HuH-7.5 (cell line): Measurements from ENCODE around the gene MPIG6B.

Experiments used
- DNase-seq: peaks from one replicate; pipeline ENCODE4 v3.0.0; 2011; ENCODE audit warnings: low spot score

The MPIG6B gene

DNA sequence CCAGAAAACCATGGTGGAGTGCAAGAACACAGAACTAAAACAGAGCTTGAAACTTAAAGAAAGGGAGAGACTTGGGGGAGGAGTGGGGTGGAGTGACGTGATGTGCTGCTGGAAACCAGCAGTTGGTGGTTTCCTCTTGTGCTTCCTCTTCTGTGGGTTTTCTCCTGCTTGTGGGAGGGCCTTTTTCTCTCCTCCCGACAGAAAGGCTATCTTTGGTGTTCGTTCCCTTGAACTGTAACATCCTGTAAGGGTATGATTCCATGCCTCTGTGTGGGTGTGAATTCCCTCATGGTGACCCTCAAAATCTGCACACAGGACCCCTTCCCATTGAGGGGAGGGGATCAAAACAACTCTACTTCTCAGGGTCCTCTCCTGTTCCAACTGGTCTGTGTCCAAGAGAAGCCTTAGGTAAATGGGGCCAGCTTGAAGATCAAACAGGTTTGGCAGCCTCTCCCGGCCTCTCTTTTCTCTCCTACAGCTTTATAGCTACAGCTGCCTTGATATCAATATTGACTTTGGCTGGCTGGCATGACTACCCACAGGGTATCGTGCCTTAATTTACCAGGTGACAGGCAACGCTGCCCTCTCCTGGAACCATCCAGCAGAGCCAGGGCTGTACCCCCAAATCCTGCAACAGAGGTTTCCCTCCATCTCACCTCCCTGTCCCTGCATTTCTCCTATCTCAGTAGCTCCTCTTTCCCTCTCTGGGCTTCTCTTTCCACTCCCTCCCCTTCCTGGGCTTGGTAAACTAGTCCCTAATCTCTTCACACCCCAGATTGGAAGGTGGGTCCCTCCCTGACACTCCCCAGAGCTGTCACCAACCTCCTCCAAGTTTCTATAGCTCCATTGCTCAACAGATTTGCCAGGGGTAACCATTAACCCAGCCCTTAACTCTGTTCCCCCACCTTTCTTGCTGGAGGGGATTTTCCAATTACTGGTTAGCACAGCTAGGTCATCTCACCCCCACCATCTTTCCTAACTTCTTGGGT is 15.1 kb downstream of the MPIG6B start:
- peak; percentile 66 for DNase-seq

DNA sequence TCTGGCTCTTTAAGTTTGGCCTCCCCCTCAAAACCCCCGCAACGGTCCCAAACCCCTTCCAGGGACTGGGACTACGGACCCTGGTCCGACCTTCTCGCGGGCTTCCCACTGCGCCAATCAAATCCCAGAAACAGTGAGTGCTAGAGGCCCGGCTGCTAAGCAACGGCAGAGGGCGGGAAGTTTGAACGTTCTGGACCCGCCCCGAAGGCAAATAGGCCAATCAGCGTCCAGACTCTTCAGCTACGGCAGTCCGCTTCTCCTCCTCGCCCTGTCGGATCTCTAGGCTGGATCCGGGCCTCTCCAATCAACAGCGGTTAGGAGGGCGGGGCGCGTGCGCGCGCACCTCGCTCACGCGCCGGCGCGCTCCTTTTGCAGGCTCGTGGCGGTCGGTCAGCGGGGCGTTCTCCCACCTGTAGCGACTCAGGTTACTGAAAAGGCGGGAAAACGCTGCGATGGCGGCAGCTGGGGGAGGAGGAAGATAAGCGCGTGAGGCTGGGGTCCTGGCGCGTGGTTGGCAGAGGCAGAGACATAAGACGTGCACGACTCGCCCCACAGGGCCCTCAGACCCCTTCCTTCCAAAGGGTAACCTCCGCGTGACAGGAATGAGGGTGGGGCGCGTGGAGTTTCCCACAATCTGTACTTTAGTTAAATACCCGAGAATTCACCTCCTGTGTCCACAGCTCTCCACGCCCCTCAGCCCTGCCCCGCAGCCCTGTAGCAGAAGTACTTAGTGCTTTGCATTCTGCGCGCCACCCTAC is 16.6 kb downstream of the MPIG6B start, which contains the start of gene MSH5:
MSH5 (plus strand) TSS at position 367 of the 758 bp plus-strand sequence. CDS start 462 bp downstream, outside the sequence.
- DNase-seq: peak; percentile 85

- no peak for DNase-seq
Observed at GRCh38 chr6:31740397-31741223, 17.4 kb downstream of the MPIG6B start.

- no peak for DNase-seq
Observed at GRCh38 chr6:31741815-31742214, 18.6 kb downstream of the MPIG6B start.

DNA sequence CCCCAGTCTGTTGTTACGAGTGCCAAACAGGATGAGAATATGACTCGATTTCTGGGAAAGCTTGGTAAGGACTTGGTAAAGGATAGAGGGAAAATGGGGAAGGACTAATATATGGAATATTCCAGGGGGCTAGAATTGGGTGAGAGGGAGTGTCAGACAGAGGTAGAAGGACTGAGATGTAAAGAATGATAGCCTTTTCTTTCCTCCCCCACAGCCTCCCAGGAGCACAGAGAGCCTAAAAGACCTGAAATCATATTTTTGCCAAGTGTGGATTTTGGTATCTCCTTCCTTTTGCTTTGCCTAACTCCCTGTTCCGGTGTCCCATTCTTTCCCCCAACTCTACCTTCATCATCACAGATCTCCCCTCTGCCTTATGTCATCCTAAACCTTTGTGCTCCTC is 19.7 kb downstream of the MPIG6B start:
- DNase-seq: no peak

- no peak for DNase-seq
Observed at GRCh38 chr6:31744422-31744821, 21.2 kb downstream of the MPIG6B start.

DNA sequence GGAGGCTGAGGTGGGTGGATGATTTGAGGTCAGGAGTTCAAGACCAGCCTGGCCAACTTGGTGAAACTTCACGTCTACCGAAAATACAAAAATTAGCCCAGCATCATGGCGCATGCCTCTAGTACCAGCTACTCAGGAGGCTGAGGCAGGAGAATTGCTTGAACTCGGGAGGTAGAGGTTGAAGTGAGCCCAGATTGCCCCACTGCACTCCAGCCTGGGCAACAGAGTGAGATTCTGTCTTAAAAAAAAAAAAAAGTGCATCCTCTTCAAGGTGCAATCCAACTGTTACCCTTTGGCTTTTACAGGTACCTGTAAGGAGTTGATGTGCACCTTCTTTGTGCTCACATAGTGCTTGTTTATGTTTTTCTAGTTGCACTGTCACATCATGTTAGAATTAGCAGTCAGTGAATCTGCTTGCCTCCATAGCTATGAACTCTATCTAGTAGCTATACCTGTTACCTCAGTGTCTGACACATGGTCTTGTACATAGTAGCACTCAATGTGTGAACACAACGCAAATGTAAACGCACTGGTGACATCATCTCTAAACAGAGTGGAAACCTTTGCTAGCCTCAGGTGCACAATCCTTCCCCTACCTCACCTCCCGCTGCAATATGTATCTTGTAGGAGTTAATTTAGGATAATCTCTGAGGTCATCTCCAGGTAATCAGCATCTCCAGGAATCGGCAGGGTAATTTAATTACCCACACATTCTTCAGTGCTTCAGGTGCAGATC is 26.3 kb downstream of the MPIG6B start:
- no peak for DNase-seq

DNA sequence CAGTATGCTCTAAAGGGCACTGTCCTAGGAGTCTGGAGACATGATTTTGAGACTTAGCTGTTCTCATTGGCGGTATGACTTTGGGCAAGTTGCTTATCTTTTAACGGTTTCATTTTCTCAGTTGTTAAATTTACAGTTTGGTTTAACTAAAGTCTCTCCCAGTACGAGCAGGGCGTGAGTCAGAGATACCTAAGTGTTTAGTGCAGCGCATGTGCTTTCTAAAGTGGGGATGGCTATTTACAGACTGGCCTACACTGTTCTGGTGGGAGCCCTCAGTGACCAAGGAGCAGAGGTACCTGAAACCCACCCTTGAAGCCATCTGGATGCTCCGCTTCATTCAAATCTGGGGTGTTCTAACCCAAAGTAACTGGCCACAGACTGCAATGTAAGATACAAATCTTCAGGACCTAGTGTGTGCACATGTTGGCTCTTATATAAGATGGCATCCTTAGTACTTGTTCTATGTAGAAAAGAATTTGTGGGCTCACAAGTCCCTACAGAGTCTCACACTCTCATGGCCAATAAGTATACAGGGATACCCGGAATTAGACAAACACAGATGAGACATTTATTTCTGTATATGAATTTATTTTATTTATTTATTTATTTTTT is 27.3 kb downstream of the MPIG6B start:
- no peak for DNase-seq

- DNase-seq: no peak
Observed at GRCh38 chr6:31752739-31753319, 29.7 kb downstream of the MPIG6B start.

GRCh38 chr6:31758281-31758680 is 35.1 kb downstream of the MPIG6B start:
- no peak for DNase-seq

DNA sequence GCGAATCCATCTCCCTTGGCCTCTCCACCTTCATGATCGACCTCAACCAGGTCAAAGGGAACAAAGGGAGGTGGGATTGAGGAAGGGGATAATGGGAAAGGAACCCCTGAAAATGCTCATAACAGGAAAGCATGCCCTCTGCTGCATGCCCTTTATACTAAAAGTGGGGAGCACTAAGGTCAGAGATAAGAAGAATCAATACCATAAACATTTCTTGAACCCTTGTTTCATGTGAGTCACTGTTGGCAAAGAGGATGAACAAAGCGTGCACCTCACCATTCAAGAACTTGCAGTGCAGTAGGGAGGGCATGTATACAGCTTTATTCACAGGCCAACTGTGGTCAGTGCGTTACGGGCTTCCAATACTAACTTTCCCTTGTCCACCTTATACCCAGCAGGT is 37.6 kb downstream of the MPIG6B start:
- DNase-seq: no peak

DNA sequence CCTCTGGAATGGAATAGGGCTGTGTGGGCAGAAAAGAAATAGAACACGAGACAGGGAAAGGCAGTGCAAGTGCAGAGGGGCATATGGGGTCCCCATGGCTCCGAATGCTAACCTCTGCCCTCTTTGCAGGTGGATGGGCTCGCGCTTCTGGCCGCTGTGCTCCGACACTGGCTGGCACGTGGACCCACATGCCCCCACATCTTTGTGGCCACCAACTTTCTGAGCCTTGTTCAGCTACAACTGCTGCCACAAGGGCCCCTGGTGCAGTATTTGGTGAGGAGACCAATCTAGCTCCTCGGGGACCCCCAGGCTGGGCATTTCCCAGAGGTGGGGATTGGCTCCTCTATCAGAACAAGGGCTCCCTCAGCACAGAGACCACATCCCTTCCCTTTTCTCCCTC is 38.2 kb downstream of the MPIG6B start:
- DNase-seq: no peak

GRCh38 chr6:31762356-31762755 is 39.2 kb downstream of the MPIG6B start, which contains the start of gene SAPCD1:
SAPCD1 (plus strand) TSS chr6:31762656; CDS start chr6:31763055, 399 bp downstream.
- no peak for DNase-seq

DNA sequence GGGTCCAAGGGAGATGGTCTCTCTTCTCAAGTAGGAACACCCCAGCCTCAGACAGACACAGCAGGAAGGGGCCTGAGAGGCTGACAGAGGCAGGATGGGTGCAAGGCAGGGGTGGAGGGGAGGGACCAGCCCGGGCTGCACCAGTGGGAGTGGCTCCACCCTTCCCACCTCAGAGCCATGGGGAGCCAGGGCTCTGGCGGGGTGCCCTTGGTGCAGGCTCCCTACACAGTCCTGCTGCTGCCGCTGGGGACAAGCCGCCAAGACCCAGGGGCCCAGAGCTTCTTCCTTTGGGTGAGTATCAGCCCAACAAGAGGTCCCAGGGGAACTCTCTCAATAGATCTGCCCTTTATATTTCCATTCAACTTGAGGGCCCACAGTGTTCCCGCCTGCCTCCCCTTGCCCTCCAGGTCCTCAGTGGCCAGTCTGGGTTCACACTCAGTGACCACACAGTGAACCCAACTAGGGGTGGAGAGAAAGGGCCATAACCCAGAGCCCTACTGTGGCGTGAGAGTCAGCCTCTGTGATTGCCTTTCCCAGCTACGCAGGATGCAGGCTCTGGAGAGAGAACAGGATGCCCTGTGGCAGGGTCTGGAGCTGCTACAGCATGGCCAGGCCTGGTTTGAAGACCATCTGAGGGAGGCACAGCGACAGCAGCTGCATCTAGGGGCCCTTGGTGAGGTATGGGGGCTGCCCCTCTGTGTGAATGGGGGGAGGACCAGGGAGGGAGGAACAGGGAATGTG is 39.9 kb downstream of the MPIG6B start:
- no peak for DNase-seq

DNA sequence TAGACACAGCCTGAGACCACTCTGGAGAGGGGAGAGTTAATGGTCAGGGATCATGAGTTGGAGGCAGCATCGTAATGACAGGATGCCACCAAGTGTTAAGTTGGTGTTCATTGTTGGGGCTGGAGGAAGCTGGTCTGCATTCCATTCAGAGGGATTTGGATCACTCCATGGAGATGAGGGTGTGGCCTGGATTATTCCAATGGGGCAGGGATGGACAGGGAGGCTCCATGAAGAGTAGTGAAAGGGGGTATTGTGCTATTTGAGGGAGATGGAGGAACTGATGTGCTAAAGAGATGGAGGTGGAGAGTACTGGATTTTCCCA is 40.4 kb downstream of the MPIG6B start:
- no peak for DNase-seq

DNA sequence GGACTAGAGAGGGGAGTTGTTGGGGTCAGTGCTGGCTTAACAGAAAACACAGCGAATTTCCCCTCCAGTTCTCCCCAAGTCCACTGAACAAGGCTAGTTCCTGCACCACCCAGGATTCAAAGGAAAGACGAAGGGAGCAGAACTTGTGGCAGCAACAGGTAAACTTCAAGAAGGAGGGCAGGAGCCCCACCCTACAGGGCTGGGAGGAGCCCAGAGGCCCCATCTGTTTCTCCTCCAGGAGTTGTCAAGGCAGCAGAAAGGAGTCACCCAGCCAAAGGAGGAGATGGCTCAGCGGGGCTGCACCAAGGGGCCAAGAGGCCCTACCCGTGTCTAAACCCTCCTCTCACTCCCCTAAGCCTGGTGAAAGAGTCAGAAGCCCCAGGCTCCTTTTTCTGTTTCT is 41.0 kb downstream of the MPIG6B start:
- DNase-seq: no peak

- no peak for DNase-seq
Observed at GRCh38 chr6:31765559-31765909, 42.4 kb downstream of the MPIG6B start.

GRCh38 chr6:31765910-31766794 is 43.0 kb downstream of the MPIG6B start:
- DNase-seq: no peak

DNA sequence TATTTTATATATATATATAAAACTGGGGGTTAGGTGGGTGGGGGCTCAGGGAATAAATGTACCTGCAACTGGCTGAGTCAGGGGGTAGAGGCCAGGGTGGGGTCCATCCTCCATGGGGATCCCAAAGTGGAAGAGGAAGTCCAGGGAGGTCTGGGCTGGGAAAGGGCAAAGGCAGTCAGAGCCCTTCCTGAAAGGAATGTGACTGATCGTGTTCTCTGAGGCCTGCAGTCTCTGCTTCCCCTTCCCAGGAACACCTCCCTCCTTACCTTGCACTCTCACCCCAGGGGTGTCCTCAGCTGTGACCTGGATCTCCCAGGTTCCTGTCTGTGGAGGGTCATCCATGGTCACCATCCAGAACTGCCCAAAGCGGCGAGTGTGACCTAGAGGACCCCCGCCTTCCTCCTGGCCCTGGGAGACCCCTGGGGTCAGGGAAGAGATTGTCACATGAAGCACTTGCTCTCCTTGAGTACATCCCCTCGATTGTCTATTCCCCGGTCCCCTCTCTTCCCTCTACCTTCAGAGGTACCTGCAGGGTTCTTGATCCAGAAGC is 44.0 kb downstream of the MPIG6B start:
- no peak for DNase-seq
